Activated CD4-positive, alpha-beta T cell treated with anti-CD3 and anti-CD28 coated beads, Interleukin-2, amount 10 ng/mL, durations not matched to agents 7 days and 5 days (primary cell): ENCODE measurements around the gene RBM12. TPM values are rescaled to one million over a fixed set of nuclear protein-coding genes. Genes with fewer than 3 reads are reported as not detected.

Source experiments
- CTCF ChIA-PET: fragments of 350-600 bp; sonication (Branson Sonifier 250); formaldehyde crosslinking; loops from one replicate; lab custom pipeline; 2021; ENCODE audit warnings: antibody characterized with exemption; lab: Charles Lee
- POLR2A ChIA-PET: fragments of 350-600 bp; sonication (Branson Sonifier 250); formaldehyde crosslinking; loops from one replicate; lab custom pipeline; 2021; ENCODE audit warnings: antibody characterized with exemption; lab: Charles Lee
- DNase-seq: peaks from one replicate; pipeline ENCODE4 v3.0.0-alpha.2; 2020
- H3K27ac Mint-ChIP-seq: one replicate; pipeline ENCODE4 v1.8.0; 2021; ENCODE audit warnings: mild to moderate bottlenecking, moderate library complexity, mixed read lengths
- H3K27me3 Mint-ChIP-seq: one replicate; pipeline ENCODE4 v1.8.0; 2021; ENCODE audit warnings: mixed read lengths
- H3K36me3 Mint-ChIP-seq: one replicate; pipeline ENCODE4 v1.8.0; 2021; ENCODE audit warnings: low read depth, mixed read lengths
- H3K4me1 Mint-ChIP-seq: one replicate; pipeline ENCODE4 v1.8.0; 2021; ENCODE audit warnings: mixed read lengths
- H3K4me3 Mint-ChIP-seq: one replicate; pipeline ENCODE4 v1.8.0; 2021; ENCODE audit warnings: mild to moderate bottlenecking, moderate library complexity, mixed read lengths
- H3K9me3 Mint-ChIP-seq: one replicate; pipeline ENCODE4 v1.8.0; 2021; ENCODE audit warnings: mixed read lengths
- total RNA-seq, 2 experiments: library from RNA; stranded (reverse); gene quantifications; one replicate each; pipeline ENCODE4 v1.2.3, GENCODE V29; 2021

RBM12 gene
- total RNA-seq, 2 experiments from 2014 or later, result 121 to 127 TPM

DNA sequence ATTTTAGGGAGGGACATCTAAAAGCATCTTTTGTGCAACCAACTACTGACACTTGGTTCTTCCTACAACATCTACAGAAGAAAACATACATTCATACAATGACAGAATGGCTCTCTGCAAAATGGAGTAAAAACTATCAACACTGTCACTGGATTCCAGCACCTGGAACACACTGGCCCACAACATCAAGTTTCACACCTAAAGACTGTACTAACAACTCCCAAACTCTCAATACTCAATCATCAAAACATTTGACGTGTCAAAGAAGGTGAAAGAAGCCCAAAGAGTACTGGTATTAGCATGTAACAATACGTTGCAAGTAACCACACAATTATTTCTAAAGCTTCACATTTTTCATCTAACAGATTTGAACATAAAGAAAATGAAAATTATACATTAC lies 2.1 kb downstream of the RBM12 start:
- H3K27me3 Mint-ChIP-seq, result no peaks in the 10 kb centered on the region
- ChIA-PET POLR2A (no interaction called here), CTCF (no interaction called here)
- peaks cover 56% of the 10 kb centered on the region for H3K4me1 Mint-ChIP-seq
- no peak for DNase-seq
- peak overlapping the region; percentile 99 for H3K27ac Mint-ChIP-seq
- no peaks in the 10 kb centered on the region for H3K9me3 Mint-ChIP-seq
- H3K36me3 Mint-ChIP-seq, result peaks cover 38% of the 10 kb centered on the region
- peak overlapping the region; percentile 98 for H3K4me3 Mint-ChIP-seq

DNA sequence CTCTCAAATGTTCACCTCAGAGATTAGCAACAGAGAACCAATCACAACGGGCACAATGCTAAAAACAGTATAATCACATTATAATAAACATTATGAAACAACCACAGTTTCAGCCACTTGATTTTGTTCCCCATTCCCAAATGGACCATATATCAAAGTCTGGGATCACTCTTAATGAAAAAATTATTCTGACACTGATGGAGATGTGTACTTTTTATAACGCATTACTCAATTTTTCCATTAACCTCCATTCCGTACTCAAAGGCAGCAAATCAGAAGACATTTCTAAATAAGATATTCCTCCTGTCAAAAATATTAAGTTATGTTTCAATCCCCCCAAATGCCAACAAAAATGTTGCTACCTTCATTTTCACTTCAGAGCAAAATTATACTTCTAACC lies 2.8 kb downstream of the RBM12 start:
- Mint-ChIP-seq H3K4me1 (peaks cover 63% of the 10 kb centered on the region), H3K4me3 (peak overlapping the region; percentile 98), H3K36me3 (peaks cover 43% of the 10 kb centered on the region), H3K9me3 (no peaks in the 10 kb centered on the region), H3K27me3 (no peaks in the 10 kb centered on the region), H3K27ac (peak overlapping the region; percentile 99)
- ChIA-PET POLR2A (no interaction called here), CTCF (interaction anchor here (3.0 kb wide), 1 partner anchor 43 kb away, joined by 10 read pairs; no protein-coding TSS in a partner anchor)
- no peak for DNase-seq

DNA sequence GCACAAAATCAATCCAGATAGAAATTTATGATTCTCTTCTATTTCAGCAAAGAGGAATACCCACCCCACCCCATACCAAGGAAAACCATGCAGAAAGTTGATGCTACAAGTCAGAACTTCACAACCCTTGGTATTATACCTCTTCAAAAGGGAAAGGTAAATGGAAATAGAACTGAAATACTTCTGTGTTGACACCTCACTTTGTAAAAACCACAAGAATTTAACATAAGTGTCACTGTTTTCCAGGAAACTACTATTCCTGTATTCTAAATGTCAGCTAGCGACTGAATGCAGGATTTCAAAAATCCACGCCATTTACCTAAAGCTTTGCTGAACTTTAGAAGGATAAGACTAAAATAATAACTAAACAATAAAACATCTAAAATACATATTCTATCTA lies 3.6 kb downstream of the RBM12 start:
- DNase-seq, result no peak
- Mint-ChIP-seq H3K4me3 (peak overlapping the region; percentile 98), H3K9me3 (no peaks in the 10 kb centered on the region), H3K27me3 (no peaks in the 10 kb centered on the region), H3K4me1 (peaks cover 63% of the 10 kb centered on the region), H3K36me3 (peaks cover 45% of the 10 kb centered on the region), H3K27ac (peak overlapping the region; percentile 99)
- ChIA-PET CTCF (interaction anchor here (0.7 to 3.0 kb wide), 3 partner anchors 14 to 42 kb away, joined by 3 to 10 read pairs (median 3); no protein-coding TSS in a partner anchor), POLR2A (interaction anchor here (0.6 to 1.4 kb wide), 2 partner anchors 81 to 415 kb away, joined by 3 to 4 read pairs; partner anchors contain the start of gene RBM39)

DNA sequence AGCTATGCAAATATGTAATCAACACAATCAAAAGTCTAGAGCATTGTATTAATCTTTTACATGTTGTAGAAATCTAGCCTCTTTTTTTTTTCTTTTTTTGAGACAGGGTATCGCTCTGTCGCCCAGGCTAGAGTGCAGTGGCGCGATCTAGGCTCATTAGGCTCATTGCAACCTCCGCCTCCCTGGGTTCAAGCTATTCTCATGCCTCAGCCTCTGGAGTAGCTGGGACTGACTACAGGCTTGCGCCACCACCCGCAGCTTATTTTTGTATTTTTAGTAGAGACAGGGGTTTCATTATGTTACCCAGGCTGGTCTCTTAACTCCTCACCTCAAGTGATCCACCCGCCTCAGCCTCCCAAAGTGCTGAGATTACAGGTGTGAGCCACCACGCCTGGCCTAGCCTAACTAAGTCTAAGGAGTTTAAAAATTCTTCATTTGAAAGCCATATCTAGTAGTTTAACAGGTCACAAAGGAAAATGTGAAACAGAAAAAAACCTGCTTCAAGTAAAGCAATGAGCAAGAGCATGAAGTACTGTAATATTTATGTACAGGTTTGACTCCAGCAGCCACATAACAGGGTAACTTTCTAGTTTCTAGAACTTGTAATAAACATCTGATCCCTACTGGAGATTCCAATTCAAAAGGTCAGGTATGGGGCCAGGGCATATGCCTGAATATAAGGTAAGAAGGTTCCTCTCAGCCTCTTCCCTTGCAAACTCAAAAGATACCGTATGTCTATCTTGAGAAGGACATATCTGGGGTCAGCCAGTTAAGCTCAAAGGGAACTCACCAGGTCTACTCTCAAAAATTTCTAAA lies 4.4 kb downstream of the RBM12 start:
- DNase-seq, result no peak
- ChIA-PET CTCF (interaction anchor here (0.7 to 3.0 kb wide), 7 partner anchors 12 to 294 kb away, joined by 3 to 10 read pairs (median 3); partner anchors contain the start of gene SCAND1), POLR2A (interaction anchor here (1.4 kb wide), 1 partner anchor 82 kb away, joined by 4 read pairs; the partner anchor contains the start of gene RBM39)
- Mint-ChIP-seq H3K4me1 (peaks cover 63% of the 10 kb centered on the region), H3K36me3 (peaks cover 45% of the 10 kb centered on the region), H3K27ac (peak overlapping the region; percentile 99), H3K9me3 (no peaks in the 10 kb centered on the region), H3K27me3 (no peaks in the 10 kb centered on the region), H3K4me3 (peak overlapping the region; percentile 98)

DNA sequence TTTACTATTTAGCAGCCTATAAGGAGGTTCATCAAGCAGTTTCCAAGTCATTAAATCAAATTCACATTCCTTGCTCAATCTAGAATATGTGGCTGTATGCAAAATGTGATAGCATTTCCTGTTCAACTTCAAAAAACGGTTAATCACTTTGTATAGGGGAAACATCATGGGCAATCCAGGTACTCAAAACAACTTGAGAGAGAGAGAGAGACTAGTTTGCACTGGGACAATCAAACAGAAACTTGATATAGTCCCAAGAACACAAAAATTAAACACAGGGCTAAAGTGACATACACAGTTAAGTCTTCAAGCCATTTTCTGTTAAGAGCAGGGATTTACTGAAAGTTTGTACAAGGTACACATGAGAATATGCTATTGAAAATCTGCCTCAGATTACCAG lies 7.4 kb downstream of the RBM12 start:
- ChIA-PET CTCF (interaction anchor here (0.6 to 2.0 kb wide), 3 partner anchors 9 to 51 kb away, joined by 3 to 6 read pairs (median 3); no protein-coding TSS in a partner anchor), POLR2A (no interaction called here)
- no peak for DNase-seq
- H3K4me1 Mint-ChIP-seq, result peaks cover 49% of the 10 kb centered on the region
- H3K9me3 Mint-ChIP-seq, result no peaks in the 10 kb centered on the region
- H3K27me3 Mint-ChIP-seq, result no peaks in the 10 kb centered on the region
- H3K4me3 Mint-ChIP-seq, result no peak overlapping the region
- H3K27ac Mint-ChIP-seq, result peak overlapping the region; percentile 38
- peaks cover 32% of the 10 kb centered on the region for H3K36me3 Mint-ChIP-seq

DNA sequence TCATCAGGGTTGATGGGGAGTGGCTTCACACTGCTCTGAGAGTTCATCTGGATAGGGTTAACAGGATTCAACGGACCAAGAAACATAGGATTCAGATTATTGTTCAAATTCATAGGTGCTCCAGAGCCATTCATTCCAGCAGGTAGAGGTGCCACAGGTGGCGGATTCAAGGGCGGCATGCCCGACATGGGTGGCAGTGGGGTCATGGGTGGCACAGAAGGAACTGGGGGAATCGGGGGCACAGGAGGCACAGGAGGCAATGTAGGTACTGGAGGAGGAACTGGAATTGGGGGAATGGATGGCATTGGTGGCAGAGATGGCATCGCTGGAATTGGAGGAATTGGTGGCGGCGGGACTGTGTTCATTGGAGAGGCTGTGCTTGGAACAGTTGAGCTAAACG lies 10.3 kb downstream of the RBM12 start:
- ChIA-PET POLR2A (no interaction called here), CTCF (interaction anchor here (1.6 to 1.7 kb wide), 2 partner anchors 9 to 24 kb away, joined by 3 to 5 read pairs; no protein-coding TSS in a partner anchor)
- H3K27ac Mint-ChIP-seq, result no peak overlapping the region
- peaks cover 38% of the 10 kb centered on the region for H3K36me3 Mint-ChIP-seq
- no peaks in the 10 kb centered on the region for H3K27me3 Mint-ChIP-seq
- no peak overlapping the region for H3K4me3 Mint-ChIP-seq
- DNase-seq, result no peak
- H3K4me1 Mint-ChIP-seq, result peaks cover 37% of the 10 kb centered on the region
- no peaks in the 10 kb centered on the region for H3K9me3 Mint-ChIP-seq

DNA sequence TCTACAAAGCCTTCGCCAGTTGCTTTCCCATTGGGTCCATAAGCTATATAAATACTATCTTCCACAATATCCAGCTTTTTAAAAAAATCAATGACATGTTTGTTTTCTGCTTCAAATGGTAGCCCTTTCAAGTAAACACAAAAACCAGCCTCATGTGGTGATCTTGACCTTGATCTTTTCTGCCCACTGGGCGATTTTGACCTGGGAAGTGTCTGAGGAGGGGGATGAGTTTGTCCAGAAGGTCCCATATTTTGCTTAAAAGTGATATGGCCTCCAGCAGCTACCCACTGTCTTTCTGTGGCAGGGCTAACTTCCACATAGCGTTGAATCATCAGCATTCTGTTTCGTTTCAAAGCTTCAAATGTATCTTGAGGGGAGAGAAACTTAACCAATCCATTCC lies 10.8 kb downstream of the RBM12 start:
- Mint-ChIP-seq H3K4me3 (no peak overlapping the region), H3K27ac (no peak overlapping the region), H3K36me3 (peaks cover 38% of the 10 kb centered on the region), H3K9me3 (no peaks in the 10 kb centered on the region), H3K4me1 (peaks cover 35% of the 10 kb centered on the region), H3K27me3 (no peaks in the 10 kb centered on the region)
- ChIA-PET CTCF (interaction anchor here (1.7 kb wide), 1 partner anchor 24 kb away, joined by 5 read pairs; no protein-coding TSS in a partner anchor), POLR2A (no interaction called here)
- DNase-seq, result no peak

DNA sequence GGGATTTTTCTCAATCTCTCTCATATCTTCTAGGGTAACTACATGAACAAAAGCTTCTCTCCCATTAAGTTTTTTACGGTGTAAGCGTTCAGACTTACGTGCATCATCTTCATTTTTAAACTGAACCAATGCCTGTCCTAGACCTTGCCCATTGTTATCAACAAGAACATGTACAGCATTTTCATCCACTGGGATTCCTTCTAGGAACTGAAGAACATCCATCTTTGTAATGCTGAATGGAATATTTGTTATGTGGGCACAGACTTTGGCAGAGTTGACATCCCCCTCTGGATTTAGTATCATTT lies 11.3 kb downstream of the RBM12 start:
- H3K4me1 Mint-ChIP-seq, result peaks cover 36% of the 10 kb centered on the region
- H3K27ac Mint-ChIP-seq, result no peak overlapping the region
- ChIA-PET POLR2A (no interaction called here), CTCF (interaction anchor here (1.7 kb wide), 1 partner anchor 23 kb away, joined by 5 read pairs; no protein-coding TSS in a partner anchor)
- H3K4me3 Mint-ChIP-seq, result no peak overlapping the region
- H3K36me3 Mint-ChIP-seq, result peaks cover 38% of the 10 kb centered on the region
- DNase-seq, result no peak
- H3K9me3 Mint-ChIP-seq, result no peaks in the 10 kb centered on the region
- H3K27me3 Mint-ChIP-seq, result no peaks in the 10 kb centered on the region

DNA sequence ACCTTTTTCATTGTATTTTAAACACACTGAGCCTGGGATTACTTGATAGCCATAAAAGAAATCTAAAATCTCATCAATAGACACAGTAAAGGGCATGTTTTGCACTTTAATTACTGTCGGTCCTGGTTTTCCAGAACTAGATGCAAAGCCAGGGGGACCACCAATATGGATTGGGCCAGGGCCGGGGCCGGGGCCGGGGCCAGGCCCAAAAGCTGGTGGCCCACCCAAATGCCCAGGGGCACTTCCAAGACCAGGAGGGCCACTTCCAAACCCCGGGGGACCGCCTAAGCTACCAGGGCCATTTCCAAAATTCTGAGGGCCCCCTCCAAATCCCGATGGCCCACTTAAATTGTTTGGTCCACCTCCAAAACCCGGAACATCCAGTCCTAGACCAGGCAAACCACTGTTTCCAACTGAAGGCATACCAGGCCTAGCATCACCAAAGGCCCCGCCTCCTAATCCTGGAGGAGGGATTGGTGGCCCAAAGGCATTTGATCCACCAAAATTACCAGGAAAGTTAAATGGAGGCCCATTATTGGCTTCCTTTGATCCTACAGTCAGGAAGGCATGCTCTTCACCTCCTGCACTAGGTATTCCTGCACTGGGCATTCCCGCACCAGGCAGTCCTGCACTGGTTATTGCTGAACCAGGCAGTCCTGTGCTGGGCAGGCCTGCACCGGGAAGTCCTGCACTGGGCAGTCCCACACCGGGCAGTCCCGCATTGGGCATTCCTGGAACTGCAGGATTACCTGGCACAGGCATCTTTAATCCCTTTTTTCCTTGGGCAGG lies 11.9 kb downstream of the RBM12 start:
- H3K27ac Mint-ChIP-seq, result no peak overlapping the region
- DNase-seq, result no peak
- H3K9me3 Mint-ChIP-seq, result no peaks in the 10 kb centered on the region
- ChIA-PET CTCF (interaction anchor here (1.7 kb wide), 1 partner anchor 22 kb away, joined by 5 read pairs; no protein-coding TSS in a partner anchor), POLR2A (no interaction called here)
- H3K4me1 Mint-ChIP-seq, result peaks cover 32% of the 10 kb centered on the region
- H3K36me3 Mint-ChIP-seq, result peaks cover 38% of the 10 kb centered on the region
- H3K4me3 Mint-ChIP-seq, result no peak overlapping the region
- no peaks in the 10 kb centered on the region for H3K27me3 Mint-ChIP-seq

DNA sequence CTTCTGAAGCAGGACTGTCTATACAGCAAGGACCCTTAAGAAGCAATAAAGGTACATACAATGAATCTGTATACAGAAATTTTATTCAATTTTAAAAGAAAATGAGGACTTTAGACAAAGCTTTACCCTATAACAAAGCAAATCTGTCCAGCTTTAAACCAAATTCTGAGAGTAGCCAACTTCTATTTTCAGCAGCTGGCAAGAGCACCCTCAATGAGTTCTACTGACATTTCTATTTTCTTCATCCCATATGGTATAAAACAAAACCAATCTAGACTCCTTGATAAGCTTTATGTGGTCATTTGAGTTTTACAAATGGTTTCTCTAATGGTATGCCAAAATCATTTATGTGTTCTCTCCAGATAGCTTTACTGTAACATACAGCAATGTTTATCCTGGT lies 12.7 kb downstream of the RBM12 start:
- CTCF ChIA-PET, result interaction anchor here (0.8 kb wide), 1 partner anchor 16 kb away, joined by 3 read pairs; no protein-coding TSS in a partner anchor
- DNase-seq, result no peak
- POLR2A ChIA-PET, result no interaction called here
- H3K27ac Mint-ChIP-seq, result no peak overlapping the region
- H3K36me3 Mint-ChIP-seq, result peaks cover 37% of the 10 kb centered on the region
- H3K4me1 Mint-ChIP-seq, result peaks cover 30% of the 10 kb centered on the region
- no peaks in the 10 kb centered on the region for H3K27me3 Mint-ChIP-seq
- no peaks in the 10 kb centered on the region for H3K9me3 Mint-ChIP-seq
- no peak overlapping the region for H3K4me3 Mint-ChIP-seq

DNA sequence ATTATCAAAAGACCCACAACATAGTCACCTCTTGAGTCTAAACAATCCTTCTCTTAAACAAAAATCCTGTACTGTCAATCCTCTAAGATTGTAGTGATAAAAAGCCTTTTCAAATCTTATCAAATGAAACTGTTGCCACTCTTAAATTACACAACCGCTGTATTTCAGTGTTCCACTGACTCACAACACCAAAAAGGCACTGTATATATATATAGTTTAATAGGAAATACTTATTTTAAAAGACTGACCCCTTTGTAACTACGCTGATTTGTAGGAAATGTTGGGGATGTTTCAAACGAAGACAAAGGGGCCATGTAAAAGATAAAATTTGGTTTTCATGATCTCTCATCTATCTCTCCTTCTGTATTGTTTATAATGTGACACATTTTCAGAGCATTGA lies 14.1 kb downstream of the RBM12 start:
- CTCF ChIA-PET, result no interaction called here
- Mint-ChIP-seq H3K4me3 (no peak overlapping the region), H3K36me3 (peaks cover 38% of the 10 kb centered on the region), H3K4me1 (peaks cover 36% of the 10 kb centered on the region), H3K27ac (no peak overlapping the region), H3K27me3 (no peaks in the 10 kb centered on the region), H3K9me3 (no peaks in the 10 kb centered on the region)
- DNase-seq, result no peak
- POLR2A ChIA-PET, result no interaction called here

DNA sequence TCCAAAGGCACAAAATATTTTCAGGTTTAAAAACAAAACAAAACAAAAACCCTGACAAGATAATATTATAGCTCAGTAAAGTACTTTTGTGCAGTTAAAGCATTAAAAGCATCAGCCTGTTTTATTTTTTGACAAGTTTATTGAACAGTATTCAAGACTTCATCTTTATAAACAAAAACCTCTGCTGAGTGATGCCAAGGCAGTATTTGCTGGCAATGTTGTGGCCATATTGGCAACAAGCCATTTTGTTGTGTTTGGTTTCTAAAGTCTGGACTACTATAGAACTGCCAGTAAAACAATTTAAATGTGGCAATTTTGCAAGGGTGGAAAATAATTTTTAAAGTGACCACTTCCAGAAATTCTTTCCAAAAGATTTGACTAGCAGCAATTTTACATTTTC lies 15.9 kb downstream of the RBM12 start:
- no peaks in the 10 kb centered on the region for H3K9me3 Mint-ChIP-seq
- H3K4me1 Mint-ChIP-seq, result peaks cover 44% of the 10 kb centered on the region
- H3K27ac Mint-ChIP-seq, result no peak overlapping the region
- H3K4me3 Mint-ChIP-seq, result no peak overlapping the region
- no peaks in the 10 kb centered on the region for H3K27me3 Mint-ChIP-seq
- DNase-seq, result no peak
- CTCF ChIA-PET, result interaction anchor here (0.9 to 1.0 kb wide), 2 partner anchors 9 to 11 kb away, joined by 4 to 6 read pairs; no protein-coding TSS in a partner anchor
- POLR2A ChIA-PET, result no interaction called here
- peaks cover 47% of the 10 kb centered on the region for H3K36me3 Mint-ChIP-seq
